ENCODE data around the gene F2RL2.

Gene F2RL2, protein sequence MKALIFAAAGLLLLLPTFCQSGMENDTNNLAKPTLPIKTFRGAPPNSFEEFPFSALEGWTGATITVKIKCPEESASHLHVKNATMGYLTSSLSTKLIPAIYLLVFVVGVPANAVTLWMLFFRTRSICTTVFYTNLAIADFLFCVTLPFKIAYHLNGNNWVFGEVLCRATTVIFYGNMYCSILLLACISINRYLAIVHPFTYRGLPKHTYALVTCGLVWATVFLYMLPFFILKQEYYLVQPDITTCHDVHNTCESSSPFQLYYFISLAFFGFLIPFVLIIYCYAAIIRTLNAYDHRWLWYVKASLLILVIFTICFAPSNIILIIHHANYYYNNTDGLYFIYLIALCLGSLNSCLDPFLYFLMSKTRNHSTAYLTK

DNA sequence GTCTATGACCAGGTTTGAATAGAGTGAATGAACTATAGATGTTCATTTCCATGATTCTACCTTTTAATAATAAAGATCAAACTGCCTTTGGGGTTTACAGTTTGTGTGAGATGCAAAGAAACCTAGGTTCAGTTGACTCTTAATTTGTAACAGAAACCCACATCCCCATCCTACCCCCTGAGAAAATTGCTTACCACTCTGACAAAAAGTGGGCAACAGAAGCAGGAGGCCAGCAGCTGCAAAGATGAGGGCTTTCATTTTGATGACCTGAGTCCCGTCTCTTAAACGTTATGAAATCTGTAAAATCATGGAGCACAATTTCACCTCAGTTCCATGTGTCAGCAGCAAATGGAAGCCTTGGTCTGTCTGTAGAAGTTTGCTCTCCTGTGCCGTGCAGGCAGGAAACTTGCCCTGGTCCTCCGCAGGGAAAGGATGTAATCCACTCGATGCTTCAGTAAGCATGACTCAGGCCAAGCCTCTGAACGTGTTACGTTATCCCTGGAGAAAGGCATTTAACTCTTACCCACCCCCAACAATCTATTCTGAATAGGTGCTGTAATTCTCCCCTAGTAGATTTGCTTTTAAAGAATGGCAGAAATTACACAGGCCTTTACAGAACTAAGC lies at the start of gene F2RL2:
Gene F2RL2 (minus strand): TSS at position 431 of the 624 bp plus-strand sequence. CDS start 173 bp downstream, at position 258.
- DNase-seq (ENCODE audit: low read depth in 2 of 2) = no peak

DNA sequence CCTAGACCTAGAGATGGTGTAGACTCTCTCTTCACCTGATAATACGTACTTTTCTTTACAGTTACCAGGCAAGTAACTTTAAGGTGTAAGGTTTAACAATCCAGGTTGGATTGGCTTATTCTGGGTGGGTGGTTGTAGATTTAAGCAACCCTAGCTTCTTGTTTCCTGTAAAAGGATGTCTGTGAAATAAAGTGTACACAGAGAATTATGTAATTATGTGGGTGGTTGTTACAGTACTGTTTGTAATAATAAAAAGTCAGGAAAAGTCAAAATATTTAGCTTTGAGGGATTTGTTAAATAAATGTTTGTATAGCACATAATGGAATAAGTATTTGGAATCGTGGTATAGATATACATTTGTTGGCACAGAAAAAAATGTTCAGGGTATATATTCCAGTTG lies 49.0 kb upstream of the F2RL2 start:
- DNase-seq (ENCODE audit: low read depth in 2 of 2) = no peak

DNA sequence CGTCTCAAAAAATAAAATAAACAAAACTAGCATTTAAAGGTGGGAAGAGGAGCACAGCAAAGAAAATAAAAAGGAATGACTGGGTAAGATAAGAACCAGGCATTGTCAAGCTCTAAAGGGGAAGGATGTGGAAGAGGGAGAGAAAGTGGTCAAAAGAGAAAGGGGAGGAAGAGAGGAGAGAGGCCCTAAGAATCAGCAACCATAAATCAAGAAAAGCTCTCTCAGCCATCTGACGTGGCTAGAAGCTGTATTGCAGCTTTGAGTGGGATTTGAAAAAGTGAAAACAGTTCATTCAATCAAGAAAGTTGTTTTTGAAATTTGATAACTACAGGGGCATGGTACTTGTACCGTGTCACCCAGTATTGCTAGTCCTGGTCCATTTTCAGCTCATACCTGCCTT lies 47.3 kb upstream of the F2RL2 start:
- no peak for DNase-seq (ENCODE audit: low read depth in 2 of 2)

DNA sequence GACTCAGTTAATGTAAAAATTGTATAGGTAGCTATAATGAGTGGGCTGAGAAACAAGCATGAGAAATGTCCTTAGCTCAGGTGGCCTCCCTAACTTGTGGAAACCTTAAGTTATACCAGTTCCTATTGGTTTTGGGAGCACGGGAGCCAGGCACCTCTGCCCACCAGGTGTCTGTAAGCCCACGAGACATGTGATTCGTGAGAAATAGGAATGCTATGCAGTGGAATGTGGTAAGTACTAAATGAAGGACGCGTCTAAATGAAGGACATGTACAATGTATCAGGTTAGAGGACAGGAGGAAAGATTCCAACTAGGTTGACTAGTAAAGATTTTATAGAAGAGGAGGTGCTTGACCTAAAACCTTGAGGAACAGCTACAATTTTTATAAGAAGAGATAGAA lies 46.0 kb upstream of the F2RL2 start:
- DNase-seq (ENCODE audit: low read depth in 2 of 2) = no peak

DNA sequence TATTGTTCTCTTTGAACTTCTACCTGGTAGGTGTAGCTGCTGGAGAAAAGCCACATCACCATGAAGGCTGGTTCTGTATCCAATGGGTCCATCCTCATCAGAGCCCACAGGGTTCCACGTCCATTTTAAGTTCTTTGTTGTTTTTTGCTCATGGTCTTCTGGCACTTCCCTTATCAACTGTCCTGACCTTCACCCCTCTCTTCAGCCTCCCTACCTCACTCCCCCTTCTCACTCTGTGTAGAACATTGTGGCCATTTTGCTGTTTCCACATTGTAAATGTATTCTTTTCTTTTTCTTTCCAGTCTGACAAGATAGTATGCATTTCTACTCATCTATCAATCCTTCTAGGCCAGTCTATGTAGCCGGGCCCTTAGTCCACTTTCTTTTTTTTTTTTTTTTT lies 44.3 kb upstream of the F2RL2 start:
- DNase-seq (ENCODE audit: low read depth in 2 of 2) = no peak

DNA sequence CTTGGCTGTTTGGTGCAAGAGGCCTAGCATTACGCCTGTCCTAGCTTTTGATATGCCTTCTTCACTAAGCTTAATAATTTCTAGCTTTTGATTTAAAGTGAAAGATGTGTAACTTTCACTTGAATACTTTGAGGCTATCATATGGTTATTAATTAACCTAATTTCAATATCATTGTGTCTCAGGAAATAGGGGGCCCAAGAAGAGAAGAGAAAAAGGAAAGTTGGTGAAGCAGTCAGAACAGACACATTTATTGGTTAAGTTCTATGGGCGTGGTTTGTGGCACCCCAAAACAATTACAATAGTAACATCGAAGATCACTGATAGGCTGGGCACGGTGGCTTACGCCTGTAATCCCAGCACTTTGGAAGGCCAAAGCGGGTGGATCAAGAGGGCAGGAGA lies 40.9 kb upstream of the F2RL2 start:
- DNase-seq (ENCODE audit: low read depth in 2 of 2) = no peak

DNA sequence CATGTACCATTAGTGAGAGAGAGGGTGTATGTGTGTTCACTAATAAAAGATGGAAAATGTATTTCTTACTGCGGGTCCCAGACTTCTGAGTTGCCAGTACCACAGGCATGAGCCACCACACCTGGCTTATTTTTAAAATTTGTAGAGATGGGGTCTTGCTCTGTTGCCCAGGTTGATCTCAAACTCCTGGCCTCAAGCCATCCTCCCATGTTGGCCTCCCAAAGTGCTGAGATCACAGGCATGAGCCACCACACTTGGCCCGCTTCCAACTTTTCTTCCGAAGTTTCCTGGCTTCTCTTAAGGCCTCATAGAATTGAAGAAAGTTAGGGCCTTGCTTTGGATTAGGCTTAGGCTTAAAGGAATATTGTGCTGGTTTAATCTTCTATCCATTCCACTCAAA lies 40.4 kb upstream of the F2RL2 start:
- no peak for DNase-seq (ENCODE audit: low read depth in 2 of 2)

DNA sequence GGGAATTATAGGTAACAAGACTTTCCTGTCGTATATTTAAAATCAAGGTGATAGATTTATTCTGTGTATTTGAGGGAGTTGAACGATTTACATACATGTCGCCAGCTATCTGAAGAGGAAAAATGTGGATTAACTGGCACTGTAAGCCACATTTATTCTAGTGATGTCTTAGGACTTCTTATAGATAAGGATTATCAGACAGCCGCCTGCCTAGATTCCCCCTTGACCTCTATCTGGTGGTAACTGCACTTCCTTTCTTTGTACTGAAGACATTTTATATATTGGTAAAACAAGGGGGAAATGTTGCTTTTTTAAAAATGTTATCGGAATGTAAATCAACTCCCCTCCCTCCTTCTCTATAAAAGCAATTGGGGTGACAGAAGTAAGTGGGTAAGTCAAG lies 39.3 kb upstream of the F2RL2 start:
- no peak for DNase-seq (ENCODE audit: low read depth in 2 of 2)

DNA sequence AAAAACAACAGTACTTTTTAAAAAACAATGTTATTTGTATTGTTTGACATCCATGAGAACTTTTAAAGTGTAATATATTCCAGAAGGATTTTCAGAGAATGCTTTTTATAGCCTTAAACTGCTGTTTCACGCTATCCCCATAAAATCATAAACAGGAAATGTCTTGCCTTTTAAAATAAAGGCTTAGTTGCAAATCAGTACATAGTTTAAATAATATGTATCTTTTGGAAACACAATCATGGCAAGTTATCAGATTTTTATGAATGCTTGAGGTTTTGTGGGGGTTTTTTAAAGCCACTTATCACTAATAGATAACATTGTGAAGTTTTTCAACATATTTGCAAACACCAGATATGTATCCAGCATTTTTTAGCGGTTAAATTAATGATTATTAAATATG lies 37.2 kb upstream of the F2RL2 start:
- no peak for DNase-seq (ENCODE audit: low read depth in 2 of 2)

DNA sequence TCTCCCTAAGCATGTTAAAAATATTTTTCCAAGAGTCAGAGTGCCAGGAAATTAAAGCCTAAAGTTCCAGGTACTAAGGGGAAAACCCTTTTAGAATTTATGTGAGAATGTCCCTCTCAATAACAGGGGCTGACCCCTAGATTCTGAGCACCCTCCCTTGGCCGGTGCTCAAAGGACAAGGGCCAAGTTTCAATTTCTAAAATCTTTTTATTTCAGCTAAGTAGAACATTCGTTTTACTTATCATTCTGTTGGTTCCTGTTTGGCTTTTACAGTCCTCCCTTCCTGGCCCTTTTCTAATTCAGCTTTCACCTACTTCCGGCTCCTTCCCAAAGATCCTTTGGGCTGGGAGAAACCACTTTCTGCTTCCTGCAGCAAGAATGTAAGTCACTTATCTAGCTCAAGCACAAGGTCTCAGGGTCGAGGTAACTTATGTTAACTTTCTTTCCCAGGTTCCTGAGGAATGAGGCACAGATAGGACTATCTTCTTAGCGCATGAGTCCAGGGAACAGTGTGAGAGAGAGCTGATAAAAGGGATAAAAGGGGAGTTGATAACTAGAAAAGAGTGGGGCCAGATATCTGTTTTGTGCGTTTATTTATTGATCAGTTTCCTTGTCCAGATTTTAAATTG lies 34.6 kb upstream of the F2RL2 start:
- DNase-seq (ENCODE audit: low read depth in 2 of 2) = no peak

DNA sequence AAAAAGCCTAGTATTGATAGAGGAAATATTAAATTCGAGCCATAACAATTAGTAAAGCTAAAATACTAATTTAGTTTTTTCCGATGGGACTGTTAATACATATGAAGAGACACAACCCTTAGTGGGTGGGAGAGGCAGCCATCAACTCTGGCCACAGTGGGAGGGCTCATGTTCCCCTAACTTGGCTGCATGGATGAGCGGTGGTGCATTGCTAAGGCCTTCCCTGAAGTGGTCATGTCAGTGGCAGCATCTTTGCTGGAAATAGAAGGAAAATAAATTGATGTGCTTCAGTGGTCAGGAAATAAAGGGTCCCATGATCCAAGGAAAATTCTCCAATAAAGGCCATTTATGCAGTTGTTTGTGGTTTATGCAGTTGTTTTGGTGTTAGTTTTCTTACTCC lies 33.9 kb upstream of the F2RL2 start:
- DNase-seq (ENCODE audit: low read depth in 2 of 2) = no peak

DNA sequence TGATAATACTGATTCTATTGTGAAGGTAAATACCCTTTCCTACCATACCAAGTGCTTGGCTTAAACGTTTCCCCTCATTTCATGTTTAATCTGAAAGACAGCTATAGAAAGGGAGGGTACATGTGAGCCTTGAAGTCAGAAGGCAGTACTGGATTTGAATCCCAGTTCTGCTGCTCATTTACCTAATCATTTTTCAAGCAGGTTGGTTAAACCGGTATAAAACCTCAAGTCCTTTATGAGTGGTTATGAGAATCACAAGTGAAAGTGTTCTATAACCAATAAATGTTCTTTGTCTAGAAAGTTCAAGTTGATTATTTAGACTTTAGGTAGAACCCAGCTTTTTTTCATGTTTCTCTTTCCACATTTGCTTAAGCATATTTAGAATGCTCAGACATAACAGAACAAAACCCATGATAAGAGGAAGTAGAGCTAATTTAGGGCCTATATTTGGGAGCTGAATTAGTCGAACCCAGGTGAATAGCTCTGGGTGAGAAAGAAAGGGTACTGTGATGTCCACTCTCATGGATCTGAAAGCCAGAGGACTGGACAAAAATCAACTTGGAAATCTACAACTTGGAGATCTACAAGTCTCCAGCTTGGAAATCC lies 29.7 kb upstream of the F2RL2 start:
- DNase-seq (ENCODE audit: low read depth in 2 of 2) = no peak

DNA sequence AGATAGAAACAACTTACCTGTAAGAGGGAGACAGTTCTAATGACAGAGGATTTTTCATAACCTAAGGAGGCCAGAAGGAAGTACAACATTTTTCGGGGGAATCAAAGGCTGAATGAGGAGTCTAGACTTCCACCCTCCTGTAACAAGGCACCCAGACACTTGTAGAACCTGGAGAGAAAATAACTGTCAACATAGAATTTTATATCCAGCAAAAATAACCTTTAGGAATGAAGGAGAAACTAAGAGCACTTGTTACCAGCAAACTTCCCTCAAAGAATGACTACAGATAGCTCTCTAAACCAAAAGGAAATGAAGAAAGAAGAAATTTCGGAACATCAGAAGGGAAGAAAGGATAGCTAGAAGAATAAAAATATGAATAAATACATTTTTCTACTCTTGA lies 25.9 kb upstream of the F2RL2 start:
- no peak for DNase-seq (ENCODE audit: low read depth in 2 of 2)

DNA sequence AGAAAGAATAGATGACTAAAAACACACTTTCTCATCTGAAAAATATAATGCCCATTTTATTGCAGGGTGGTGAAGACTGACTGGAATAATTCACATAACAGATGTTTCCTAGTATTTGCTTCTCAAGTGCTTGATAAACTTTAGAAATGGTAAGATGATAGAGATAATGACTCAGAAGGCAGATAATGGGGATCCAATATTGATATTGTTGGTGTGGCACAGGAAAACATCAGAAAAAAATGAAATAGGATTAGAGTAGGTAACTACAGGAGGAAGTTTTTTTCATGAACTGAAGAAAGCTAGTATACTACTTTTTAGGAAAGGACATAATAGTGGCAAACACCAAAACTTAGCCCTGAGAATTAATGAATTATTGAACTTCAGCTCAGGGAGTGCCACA lies 20.2 kb upstream of the F2RL2 start:
- no peak for DNase-seq (ENCODE audit: low read depth in 2 of 2)

DNA sequence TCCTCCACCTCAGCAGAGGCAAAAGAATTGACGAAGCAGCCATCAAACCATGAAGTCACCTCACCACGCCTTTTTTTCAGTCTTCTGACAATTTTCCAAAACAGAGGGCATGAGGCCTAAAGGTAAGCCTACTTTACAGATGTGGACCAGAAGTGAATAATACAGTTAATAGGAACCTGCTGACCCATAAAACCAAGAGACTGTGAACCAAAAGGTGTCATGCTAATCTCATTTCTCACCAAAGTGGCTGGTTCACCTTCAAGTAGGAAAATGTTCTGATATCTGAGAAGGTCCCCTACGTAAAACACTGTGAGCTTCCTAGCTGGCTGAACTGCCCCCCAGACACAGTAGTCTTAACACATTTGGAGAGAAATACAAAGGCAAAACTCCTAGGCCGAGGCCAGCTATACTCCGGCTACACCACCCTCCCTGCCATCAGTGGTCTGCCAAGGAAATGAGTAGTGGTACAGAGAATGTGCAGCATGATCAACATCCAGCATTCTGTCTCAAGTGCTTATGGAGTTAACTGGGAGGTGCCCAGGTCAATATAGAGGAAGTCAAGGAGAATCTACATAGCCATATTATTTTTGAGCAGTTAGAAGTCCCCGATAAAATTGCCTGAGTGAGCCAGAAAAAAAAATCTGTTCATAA lies 19.3 kb upstream of the F2RL2 start:
- DNase-seq (ENCODE audit: low read depth in 2 of 2) = no peak

DNA sequence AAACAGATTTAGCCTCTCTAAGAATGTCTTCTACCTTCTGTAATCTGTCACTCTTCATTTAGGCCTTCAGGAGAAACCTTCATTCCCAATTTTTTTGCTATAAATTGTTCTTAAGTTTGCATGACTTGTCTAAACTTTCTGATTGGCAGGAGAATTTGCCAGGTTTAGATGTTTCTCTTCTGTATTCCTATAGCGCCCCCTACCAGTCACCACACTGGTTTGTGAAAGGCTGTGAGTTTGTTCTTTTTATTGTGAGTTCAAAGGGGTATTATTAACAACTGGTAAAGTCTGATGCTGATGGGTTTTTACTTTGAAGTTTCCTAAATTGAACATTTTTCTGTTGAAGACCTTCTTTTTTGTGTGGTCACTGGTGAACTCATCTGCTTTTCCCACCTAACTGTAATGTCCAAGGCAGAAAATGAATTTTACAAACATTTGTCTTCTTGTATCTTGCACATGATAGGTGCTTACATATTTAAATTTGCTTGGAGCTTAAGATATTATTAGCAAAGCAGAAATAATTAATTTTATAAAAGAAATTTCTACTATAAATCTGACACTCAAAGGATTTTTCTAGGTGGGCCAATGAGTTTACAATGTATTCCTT lies 18.4 kb upstream of the F2RL2 start:
- peak; percentile 14 to 57 for DNase-seq (ENCODE audit: low read depth in 2 of 2)

DNA sequence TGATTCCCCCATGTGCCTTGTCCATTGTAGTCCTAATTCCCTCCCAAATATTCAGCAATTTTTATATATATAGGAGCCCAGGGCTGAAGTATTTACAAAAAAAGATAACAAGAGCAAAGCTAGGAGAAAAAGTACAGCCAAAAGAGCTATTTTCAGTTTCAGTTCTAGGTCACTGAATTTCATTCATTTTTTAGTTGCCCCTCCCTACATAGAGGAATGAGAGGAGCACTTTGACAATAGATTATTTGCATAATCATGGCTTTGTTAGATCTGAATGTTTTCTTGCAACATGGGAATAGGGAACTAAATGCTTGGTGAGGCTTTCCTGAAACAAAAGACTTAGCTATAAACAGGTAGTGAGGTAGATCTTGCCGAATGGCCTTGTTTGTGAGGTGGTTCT lies 15.3 kb upstream of the F2RL2 start:
- no peak for DNase-seq (ENCODE audit: low read depth in 2 of 2)

DNA sequence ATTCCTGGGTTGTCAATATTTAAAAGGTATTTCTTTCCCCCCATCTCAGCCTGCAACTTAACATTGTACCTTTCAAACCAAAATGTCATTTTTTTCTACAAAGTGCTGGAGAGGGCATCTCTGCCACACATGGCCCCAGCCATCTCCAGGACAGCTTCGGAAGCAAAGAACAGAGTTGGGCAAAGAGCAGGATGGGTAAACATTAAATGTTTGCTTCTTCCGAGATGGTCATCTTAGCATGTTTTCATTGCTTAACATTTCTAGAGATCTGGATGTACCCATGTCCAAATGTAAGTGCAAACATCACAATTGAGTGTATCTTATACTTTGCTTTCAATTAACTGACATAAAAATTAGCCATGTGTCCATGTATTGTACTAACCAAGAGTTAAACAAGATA lies 14.3 kb upstream of the F2RL2 start:
- no peak for DNase-seq (ENCODE audit: low read depth in 2 of 2)

DNA sequence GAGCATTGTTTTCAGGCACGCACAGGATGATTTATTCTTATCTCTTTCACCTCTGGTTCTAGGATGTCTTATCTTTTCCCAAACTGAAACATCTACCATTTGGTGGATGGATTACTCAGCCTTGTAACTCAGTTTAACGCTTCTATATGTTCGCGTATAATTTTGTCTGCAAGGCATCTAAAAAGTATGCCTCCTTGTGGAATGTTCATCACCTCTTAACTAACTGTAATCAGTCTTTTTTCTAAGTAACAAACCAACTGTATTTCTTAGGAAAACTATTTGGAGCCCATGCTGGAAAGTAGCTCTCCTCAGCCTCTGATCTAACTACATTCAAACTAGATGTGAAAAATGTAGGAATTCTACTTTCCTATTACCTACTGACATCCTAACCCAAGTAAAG lies 11.5 kb upstream of the F2RL2 start:
- DNase-seq (ENCODE audit: low read depth in 2 of 2) = no peak

DNA sequence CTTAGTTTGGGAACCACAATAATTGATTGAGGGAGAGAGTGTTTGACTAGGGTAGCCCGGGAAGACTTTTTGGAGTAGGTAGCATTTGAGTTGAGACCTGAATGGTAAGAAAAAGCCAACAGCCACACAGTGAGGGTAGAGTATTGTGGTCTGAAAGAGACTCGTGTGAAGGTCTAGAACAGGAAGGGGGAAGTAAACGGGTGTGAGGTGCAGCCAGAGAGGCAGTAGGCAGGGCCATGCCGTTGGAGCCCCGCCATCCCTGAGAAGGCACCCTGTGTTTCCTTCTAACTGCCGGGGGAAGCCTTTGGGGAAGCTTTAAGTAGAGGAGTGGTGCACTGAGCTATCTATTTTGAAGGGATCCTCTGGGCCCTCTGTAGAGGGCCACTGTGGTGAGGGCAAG lies 3.5 kb upstream of the F2RL2 start:
- no peak for DNase-seq (ENCODE audit: low read depth in 2 of 2)

DNA sequence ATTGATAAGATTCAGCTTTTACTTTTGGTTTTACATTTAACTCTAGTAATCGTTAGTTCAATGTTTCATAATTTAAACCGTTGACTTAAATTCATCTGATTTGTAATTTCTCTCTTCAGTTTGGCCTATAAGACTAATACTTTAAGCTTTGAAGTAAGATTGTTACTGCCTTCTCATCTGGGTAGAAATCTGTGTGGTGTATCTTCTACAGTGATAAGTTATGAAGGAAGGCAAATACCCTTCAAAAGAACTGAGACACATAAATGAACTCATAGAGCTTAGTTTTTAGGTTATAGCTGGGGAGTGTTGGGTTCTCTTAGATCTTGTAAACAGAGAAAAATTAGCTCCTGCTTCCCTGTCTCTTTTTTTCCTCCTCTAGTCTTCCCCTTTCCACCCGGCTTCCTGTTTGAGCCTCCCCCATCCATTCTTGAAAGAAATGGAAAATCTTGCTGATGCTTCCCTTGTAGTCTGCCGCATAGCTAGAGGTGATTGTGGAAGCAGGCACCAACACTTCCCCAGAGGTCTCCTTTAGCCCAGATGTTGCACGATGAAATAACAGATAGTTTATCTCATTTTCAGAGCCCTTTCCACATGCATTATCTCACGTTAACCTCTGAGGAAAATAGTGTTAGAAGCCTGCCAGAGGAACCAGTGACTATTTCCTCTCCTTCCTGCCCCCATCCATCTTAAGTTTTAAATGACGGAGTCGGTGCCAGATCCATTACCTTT lies 2.0 kb upstream of the F2RL2 start:
- no peak for DNase-seq (ENCODE audit: low read depth in 2 of 2)
